GM21737 (cell line): ENCODE results near the gene JDP2.

ENCODE experiments used
- ATAC-seq: cut with Tn5 transposase; IDR thresholded peaks from one replicate; pipeline ENCODE4 v1.9.1; 2021; ENCODE audit warnings: mild to moderate bottlenecking, moderate library complexity; ENCODE audit not compliant: unreplicated experiment

The JDP2 gene

GRCh38 chr14:75409316-75410205 lies 18.3 kb upstream of the JDP2 start:
- no peak for ATAC-seq

- no peak for ATAC-seq
Observed at GRCh38 chr14:75411214-75411540, 16.6 kb upstream of the JDP2 start.

GRCh38 chr14:75413013-75413412 lies 14.8 kb upstream of the JDP2 start:
- ATAC-seq: no peak

GRCh38 chr14:75417674-75418073 lies 10.1 kb upstream of the JDP2 start:
- ATAC-seq: no peak

GRCh38 chr14:75418850-75419768 lies 8.7 kb upstream of the JDP2 start:
- peak; percentile 63 for ATAC-seq

GRCh38 chr14:75422169-75422568 lies 5.7 kb upstream of the JDP2 start:
- no peak for ATAC-seq

GRCh38 chr14:75424496-75424895 lies 3.3 kb upstream of the JDP2 start:
- no peak for ATAC-seq

- no peak for ATAC-seq
Observed at GRCh38 chr14:75425446-75425845, 2.4 kb upstream of the JDP2 start.

- ATAC-seq: peak; percentile 48
Observed at GRCh38 chr14:75426332-75427125, 1.3 kb upstream of the JDP2 start.

- peak; percentile 26 for ATAC-seq
Observed at GRCh38 chr14:75427126-75427481, 718 bp upstream of the JDP2 start.

GRCh38 chr14:75428230-75429104 lies 645 bp downstream of the JDP2 start:
- ATAC-seq: peak; percentile 19

- no peak for ATAC-seq
Observed at GRCh38 chr14:75429562-75429961, 1.7 kb downstream of the JDP2 start.

GRCh38 chr14:75430116-75430515 lies 2.3 kb downstream of the JDP2 start:
- no peak for ATAC-seq

GRCh38 chr14:75430526-75430925 lies 2.7 kb downstream of the JDP2 start:
- ATAC-seq: no peak

GRCh38 chr14:75430976-75431375 lies 3.2 kb downstream of the JDP2 start:
- ATAC-seq: no peak

- ATAC-seq: no peak
Observed at GRCh38 chr14:75431827-75432226, 4.0 kb downstream of the JDP2 start.

GRCh38 chr14:75432411-75432810 lies 4.6 kb downstream of the JDP2 start:
- no peak for ATAC-seq

- ATAC-seq: no peak
Observed at GRCh38 chr14:75433631-75434071, 5.8 kb downstream of the JDP2 start.

- no peak for ATAC-seq
Observed at GRCh38 chr14:75434138-75434889, 6.5 kb downstream of the JDP2 start.
